ENCODE results near the gene ULK4. TPM values are rescaled to one million over a fixed set of nuclear protein-coding genes. Genes with fewer than 3 reads are reported as not detected.

Gene ULK4
- total and polyA plus RNA-seq, 9 of the 15 experiments (the other 6 are each of a cell fraction or from before 2014, with no cell fraction given), result 3.0 to 5.9 (median 3.5) TPM

GRCh38 chr3:41808152-41808551, 153.8 kb downstream of the ULK4 start (continued):
- TF ChIP-seq HNRNPH1 (optimal IDR thresholded peaks at IDR 0.05; ENCODE audit: low read depth, low read length) (no peak), TFAM (CRISPR knock-in tag; conservative IDR thresholded peaks at IDR 0.05) (no peak), USF2 (CRISPR knock-in tag; IDR thresholded peaks at IDR 0.05) (no peak), ZNF518B (CRISPR knock-in tag; IDR thresholded peaks at IDR 0.05) (no peak), HCFC1 (IDR thresholded peaks at IDR 0.05; ENCODE audit: low read depth, low read length) (no peak), DACH1 (IDR thresholded peaks at IDR 0.05; ENCODE audit: partially characterized antibody) (no peak), RBM22 (IDR thresholded peaks at IDR 0.05; ENCODE audit: low read depth, low read length, poor library complexity, severe bottlenecking) (no peak), MTA1 (IDR thresholded peaks at IDR 0.05; ENCODE audit: borderline replicate concordance) (no peak), YY1 (IDR thresholded peaks at IDR 0.05; ENCODE audit: borderline replicate concordance in 1 of 3, control insufficient read depth in 1 of 3, extremely low read depth in 1 of 3, insufficient read depth in 3 of 3, insufficient read length in 1 of 3, insufficient replicate concordance in 2 of 3, low read depth in 1 of 3, low read length in 2 of 3) (no peak), GABPA (tag; conservative IDR thresholded peaks at IDR 0.05; ENCODE audit: low read depth) (no peak), ZFP1 (CRISPR knock-in tag; IDR thresholded peaks at IDR 0.05) (no peak), ZBTB17 (CRISPR knock-in tag; IDR thresholded peaks at IDR 0.05) (no peak)

Data from K562 (cell line).